H9 (cell line): Measurements from ENCODE around the gene TMEM39B. TPM values are rescaled to one million over a fixed set of nuclear protein-coding genes. Genes with fewer than 3 reads are reported as not detected.

Experiments used
- DNase-seq: peaks from one replicate; pipeline ENCODE4 v3.0.0-alpha.2; 2017
- H2AFZ ChIP-seq: one replicate; pipeline ENCODE4 v1.6.1; 2013; ENCODE audit warnings: mild to moderate bottlenecking, low read length, control low read depth, moderate library complexity
- H2AK5ac ChIP-seq: 2 replicates; pipeline ENCODE4 v1.6.1; 2013; ENCODE audit warnings: low read length, control low read depth, mixed read lengths; ENCODE audit not compliant: insufficient read length
- H2BK120ac ChIP-seq: one replicate; pipeline ENCODE4 v1.6.1; 2013; ENCODE audit warnings: low read depth, mild to moderate bottlenecking, low read length, control low read depth, inconsistent platforms; ENCODE audit not compliant: poor library complexity, severe bottlenecking
- H2BK12ac ChIP-seq: 2 replicates; pipeline ENCODE4 v1.6.1; 2013; ENCODE audit warnings: low read length, control low read depth, mixed read lengths, low read depth; ENCODE audit not compliant: insufficient read length
- H2BK15ac ChIP-seq: 2 replicates; pipeline ENCODE4 v1.6.1; 2013; ENCODE audit warnings: low read depth, low read length, control low read depth
- H2BK20ac ChIP-seq: one replicate; pipeline ENCODE4 v1.6.1; 2013; ENCODE audit warnings: low read depth, mild to moderate bottlenecking, low read length, control low read depth, inconsistent platforms; ENCODE audit not compliant: poor library complexity, severe bottlenecking
- H2BK5ac ChIP-seq: 2 replicates; pipeline ENCODE4 v1.6.1; 2013; ENCODE audit warnings: low read length, control low read depth, mixed read lengths; ENCODE audit not compliant: insufficient read length
- H3K14ac ChIP-seq: 2 replicates; pipeline ENCODE4 v1.6.1; 2013; ENCODE audit warnings: low read length, control low read depth; ENCODE audit not compliant: insufficient read depth
- H3K18ac ChIP-seq: 2 replicates; pipeline ENCODE4 v1.6.1; 2013; ENCODE audit warnings: low read depth, mild to moderate bottlenecking, mixed read lengths, low read length, control low read depth; ENCODE audit not compliant: insufficient read length
- H3K23ac ChIP-seq: 2 replicates; pipeline ENCODE4 v1.6.1; 2013; ENCODE audit warnings: low read length, control low read depth, mixed read lengths, low read depth; ENCODE audit not compliant: insufficient read length
- H3K23me2 ChIP-seq: 2 replicates; pipeline ENCODE4 v1.6.1; 2013; ENCODE audit warnings: low read depth, mild to moderate bottlenecking, mixed read lengths, low read length, control low read depth; ENCODE audit not compliant: insufficient read length, poor library complexity, severe bottlenecking
- H3K27ac ChIP-seq: 2 replicates; pipeline ENCODE4 v1.5.1; 2013; ENCODE audit warnings: low read length, control low read depth, mixed read lengths, low read depth; ENCODE audit not compliant: insufficient read length
- H3K27me3 ChIP-seq: 2 replicates; pipeline ENCODE4 v1.6.1; 2013; ENCODE audit warnings: low read length, control low read depth, inconsistent platforms; ENCODE audit not compliant: insufficient read depth
- H3K4ac ChIP-seq: 2 replicates; pipeline ENCODE4 v1.6.1; 2013; ENCODE audit warnings: low read depth, mild to moderate bottlenecking, control low read depth, inconsistent platforms, low read length, moderate library complexity
- H3K4me1 ChIP-seq: 2 replicates; pipeline ENCODE4 v1.6.1; 2013; ENCODE audit warnings: low read length, control low read depth, inconsistent platforms; ENCODE audit not compliant: insufficient read depth
- H3K4me2 ChIP-seq: 2 replicates; pipeline ENCODE4 v1.6.1; 2013; ENCODE audit warnings: low read length, control low read depth, mixed read lengths; ENCODE audit not compliant: insufficient read length, insufficient read depth
- H3K56ac ChIP-seq: 2 replicates; pipeline ENCODE4 v1.6.1; 2013; ENCODE audit warnings: low read depth, mild to moderate bottlenecking, mixed read lengths, low read length, control low read depth; ENCODE audit not compliant: insufficient read length
- H3K79me1 ChIP-seq: 2 replicates; pipeline ENCODE4 v1.6.1; 2013; ENCODE audit warnings: low read depth, mild to moderate bottlenecking, moderate library complexity, low read length, control low read depth, inconsistent platforms; ENCODE audit not compliant: insufficient read depth, poor library complexity, severe bottlenecking
- H3K79me2 ChIP-seq: 2 replicates; pipeline ENCODE4 v1.6.1; 2013; ENCODE audit warnings: low read length, control low read depth, inconsistent platforms; ENCODE audit not compliant: insufficient read depth
- H3K9ac ChIP-seq: 2 replicates; pipeline ENCODE4 v1.6.1; 2013; ENCODE audit warnings: low read length, control low read depth, mixed read lengths; ENCODE audit not compliant: insufficient read length; ENCODE audit errors: extremely low read depth
- H3K9me3 ChIP-seq: one replicate; pipeline ENCODE4 v1.6.1; 2013; ENCODE audit warnings: low read depth, low read length, inconsistent platforms; ENCODE audit not compliant: control insufficient read depth
- H3T11ph ChIP-seq: one replicate; pipeline ENCODE4 v1.6.1; 2013; ENCODE audit warnings: mild to moderate bottlenecking, low read length, control low read depth, inconsistent platforms
- H4K20me1 ChIP-seq: one replicate; pipeline ENCODE4 v1.6.1; 2013; ENCODE audit not compliant: control insufficient read depth, insufficient read length, insufficient read depth
- H4K5ac ChIP-seq: 2 replicates; pipeline ENCODE4 v1.6.1; 2013; ENCODE audit warnings: low read depth, mild to moderate bottlenecking, mixed read lengths, low read length, control low read depth; ENCODE audit not compliant: insufficient read length
- H4K8ac ChIP-seq: replicated peaks from 2 replicates; pipeline ENCODE4 v1.6.1; 2013; ENCODE audit warnings: low read length, control low read depth, mixed read lengths, low read depth; ENCODE audit not compliant: insufficient read length
- H4K91ac ChIP-seq: 2 replicates; pipeline ENCODE4 v1.6.1; 2013; ENCODE audit warnings: low read depth, mild to moderate bottlenecking, moderate library complexity, mixed read lengths, low read length, control low read depth; ENCODE audit not compliant: insufficient read length
- H3K27ac Mint-ChIP-seq, 3 experiments: 2 replicates in 2 of 3; 3 replicates in 1 of 3; pipeline ENCODE4 v1.8.0; 2020 to 2021; ENCODE audit warnings: mixed read lengths in 3 of 3, mild to moderate bottlenecking in 1 of 3, moderate library complexity in 1 of 3
- H3K27me3 Mint-ChIP-seq: 2 replicates; pipeline ENCODE4 v1.8.0; 2021; ENCODE audit warnings: low read depth, mild to moderate bottlenecking, moderate library complexity, mixed read lengths
- H3K36me3 Mint-ChIP-seq, 3 experiments: 2 replicates in 2 of 3; 3 replicates in 1 of 3; pipeline ENCODE4 v1.8.0; 2020 to 2021; ENCODE audit warnings: low read depth in 3 of 3, mixed read lengths in 3 of 3; ENCODE audit not compliant: insufficient read depth in 1 of 3
- H3K4me1 Mint-ChIP-seq, 2 experiments: 2 replicates each; pipeline ENCODE4 v1.8.0; 2020; ENCODE audit warnings: mixed read lengths in 2 of 2
- H3K4me3 Mint-ChIP-seq, 2 experiments: 2 replicates in 1 of 2; 3 replicates in 1 of 2; pipeline ENCODE4 v1.8.0; 2020 to 2021; ENCODE audit warnings: mild to moderate bottlenecking in 2 of 2, mixed read lengths in 2 of 2, moderate library complexity in 1 of 2
- H3K9me3 Mint-ChIP-seq, 2 experiments: 2 replicates in 1 of 2; 3 replicates in 1 of 2; pipeline ENCODE4 v1.8.0; 2020; ENCODE audit warnings: mild to moderate bottlenecking in 2 of 2, mixed read lengths in 2 of 2, moderate library complexity in 1 of 2
- CTCF ChIP-seq: fragments of 200-600 bp; sonication (generic); conservative IDR thresholded peaks from 3 replicates; pipeline ENCODE4 v1.8.0; 2021; ENCODE audit warnings: antibody characterized with exemption, mild to moderate bottlenecking
- WGBS: extraction: QIAGEN DNeasy Blood & Tissue Kit; methylation state at CpG from one replicate; pipeline ENCODE4 v1.1.7; 2013; ENCODE audit warnings: missing lambda C conversion rate, low lambda C conversion rate, mixed read lengths; ENCODE audit not compliant: insufficient read length; ENCODE audit errors: extremely low coverage; 5-methylcytosine and 5-hydroxymethylcytosine counted together
- total RNA-seq: library from RNA; stranded (reverse); gene quantifications from 2 replicates; pipeline ENCODE4 v1.2.1, GENCODE V29; 2021

TMEM39B gene
- total RNA-seq, 1 experiment from 2014 or later: 27.4 TPM

GRCh38 chr1:32128479-32128878 lies 55.7 kb downstream of the TMEM39B start:
- no CpG with 5 or more reads among the region's 1 CpG for WGBS
- Mint-ChIP-seq H3K4me1 (peaks cover 20 to 27% of the 10 kb centered on the region in 2 experiments), H3K9me3 (no peaks in the 10 kb centered on the region), H3K4me3 (no peak overlapping the region), H3K36me3 (no peaks in the 10 kb centered on the region; a peak in 2 of 7 replicates), H3K27me3 (no peaks in the 10 kb centered on the region), H3K27ac (no peak overlapping the region)
- Histone ChIP-seq H3K18ac (no peak overlapping the region), H3T11ph (no peak overlapping the region), H3K4ac (no peak overlapping the region), H3K9ac (no peak overlapping the region), H3K4me2 (no peak overlapping the region), H3K4me1 (no peaks in the 10 kb centered on the region), H2BK15ac (no peak overlapping the region), H2BK120ac (no peak overlapping the region), H3K23ac (no peak overlapping the region), H4K91ac (no peak overlapping the region), H4K20me1 (no peaks in the 10 kb centered on the region), H2BK5ac (no peak overlapping the region), H3K23me2 (no peaks in the 10 kb centered on the region), H3K79me2 (peaks cover 9% of the 10 kb centered on the region; the same call in 1 of the 2 replicates), H3K9me3 (no peaks in the 10 kb centered on the region), H2BK12ac (no peak overlapping the region), H2AFZ (no peak overlapping the region), H3K14ac (no peak overlapping the region), H3K27ac (no peak overlapping the region), H4K5ac (no peak overlapping the region), H3K27me3 (no peaks in the 10 kb centered on the region), H2BK20ac (no peak overlapping the region), H3K56ac (no peak overlapping the region), H3K79me1 (peaks cover 1% of the 10 kb centered on the region), H4K8ac (no peak overlapping the region), H2AK5ac (no peak overlapping the region)
- TF ChIP-seq CTCF: no peak
- DNase-seq: no peak
